HepG2 (cell line): ENCODE results near the gene RTL5. TPM values are rescaled to one million over a fixed set of nuclear protein-coding genes. Genes with fewer than 3 reads are reported as not detected.

ENCODE experiments used
- ATAC-seq: fragments of 200-7000 bp; cut with Tn5 transposase; 3 replicates; pipeline ENCODE4 v1.9.1; 2020; ENCODE audit warnings: mild to moderate bottlenecking, moderate library complexity
- BruUV-seq: library from RNA; stranded (reverse); fragments of 400-500 nt; replicated peaks from 2 replicates; lab custom pipeline; 2021; lab: Mats Ljungman, UMichigan
- CTCF ChIA-PET: fragments of 300-600 bp; formaldehyde crosslinking; extraction: SDS; loops from one replicate; lab custom pipeline; 2021; ENCODE audit warnings: low total read pairs, inconsistent platforms, low intra/inter-chr PET ratio; lab: Yijun Ruan, JAX
- POLR2A ChIA-PET: fragments of 350-600 bp; sonication (Branson Sonifier 250); formaldehyde crosslinking; loops from one replicate; lab custom pipeline; 2020; ENCODE audit warnings: antibody characterized with exemption, inconsistent platforms; lab: Yijun Ruan, JAX
- DNase-seq: peaks from one replicate; pipeline ENCODE4 v3.0.0-alpha.2; 2015; ENCODE audit warnings: low spot score
- FAIRE-seq: peaks from 3 replicates; lab custom pipeline; 2011; peaks lifted over from hg19 to GRCh38; lab: Jason Lieb, UNC
- H2AFZ ChIP-seq: one replicate; pipeline ENCODE4 v1.6.1; 2011; ENCODE audit warnings: low read length, inconsistent platforms
- H3K27ac ChIP-seq: fragments of 300-600 bp; 3 replicates; pipeline ENCODE4 v1.8.0; 2011; ENCODE audit warnings: mixed run types, mild to moderate bottlenecking, mixed read lengths, low read length, inconsistent platforms; ENCODE audit not compliant: insufficient read depth; ENCODE audit errors: extremely low read length
- H3K27me3 ChIP-seq, 2 experiments: fragments of 200-600 bp in 1 of 2; 2 replicates in 1 of 2; 3 replicates in 1 of 2; pipeline versions ENCODE4 v1.6.0 to v1.8.0; 2011; ENCODE audit warnings: low read length in 2 of 2, mild to moderate bottlenecking in 2 of 2, moderate library complexity in 2 of 2, inconsistent platforms in 1 of 2; ENCODE audit not compliant: insufficient read depth in 2 of 2, control insufficient read depth in 1 of 2
- H3K36me3 ChIP-seq, 2 experiments: fragments of 200-600 bp in 1 of 2; replicated peaks in 1 of 2; 2 replicates in 1 of 2; 3 replicates in 1 of 2; pipeline versions ENCODE4 v1.5.1 to v1.8.0; 2011; ENCODE audit warnings: low read length in 2 of 2, inconsistent platforms in 1 of 2; ENCODE audit not compliant: insufficient read depth in 2 of 2, control insufficient read depth in 1 of 2
- H3K4me1 ChIP-seq: 2 replicates; pipeline ENCODE4 v1.5.1; 2012; ENCODE audit warnings: low read length, inconsistent platforms; ENCODE audit not compliant: insufficient read depth
- H3K4me2 ChIP-seq: 2 replicates; pipeline ENCODE4 v1.6.0; 2011; ENCODE audit warnings: low read depth, low read length, inconsistent platforms
- H3K4me3 ChIP-seq, 3 experiments: fragments of 200-600 bp in 1 of 3; sonication (generic), shearing (Covaris generic) in 1 of 3; replicated peaks in 1 of 3; 2 replicates each; pipeline ENCODE4 v1.5.1; 2011 to 2016; ENCODE audit warnings: low read length in 3 of 3, inconsistent platforms in 2 of 3, low read depth in 2 of 3, mild to moderate bottlenecking in 2 of 3, control low read depth in 1 of 3, mixed read lengths in 1 of 3; ENCODE audit not compliant: insufficient read depth in 1 of 3
- H3K79me2 ChIP-seq: one replicate; pipeline ENCODE4 v1.6.1; 2011; ENCODE audit warnings: low read length, inconsistent platforms; ENCODE audit not compliant: insufficient read depth
- H3K9ac ChIP-seq: 2 replicates; pipeline ENCODE4 v1.6.0; 2011; ENCODE audit warnings: mild to moderate bottlenecking, low read depth, low read length, inconsistent platforms; ENCODE audit not compliant: insufficient read depth
- H3K9me3 ChIP-seq: 2 replicates; pipeline ENCODE4 v1.5.1; 2012; ENCODE audit warnings: mild to moderate bottlenecking, low read length
- H4K20me1 ChIP-seq: 2 replicates; pipeline ENCODE4 v1.6.0; 2011; ENCODE audit warnings: inconsistent platforms, mild to moderate bottlenecking, low read length, moderate library complexity; ENCODE audit not compliant: insufficient read depth
- CBX2 ChIP-seq, 2 experiments: fragments of 200-600 bp in 1 of 2; sonication (generic); formaldehyde crosslinking in 1 of 2; IDR thresholded peaks; 2 replicates each; pipeline versions ENCODE4 v1.7.0 to v1.8.1; 2018 to 2022; ENCODE audit warnings: low read depth in 2 of 2, low read length in 1 of 2, mild to moderate bottlenecking in 1 of 2, missing genetic modification reagents in 1 of 2
- GATAD2A ChIP-seq: IDR thresholded peaks from 2 replicates; pipeline ENCODE4 v1.6.1; 2016
- GTF2F1 ChIP-seq: fragments of 150-350 bp; IDR thresholded peaks from 2 replicates; pipeline ENCODE4 v1.6.1; 2014; ENCODE audit warnings: low read length
- HNRNPK ChIP-seq: fragments of 200-400 bp; formaldehyde crosslinking; IDR thresholded peaks from 2 replicates; pipeline ENCODE4 v1.6.1; 2018; ENCODE audit warnings: low read length, low read depth, moderate library complexity, mild to moderate bottlenecking; ENCODE audit not compliant: poor library complexity, severe bottlenecking
- TEAD3 ChIP-seq: optimal IDR thresholded peaks from 2 replicates; pipeline ENCODE3; 2016; ENCODE audit warnings: borderline replicate concordance
- ZNF441 ChIP-seq: sonication (generic); formaldehyde crosslinking; IDR thresholded peaks from 2 replicates; pipeline ENCODE4 v1.7.0; 2021; ENCODE audit warnings: missing genetic modification reagents, borderline replicate concordance
- WGBS: methylation state at CpG from one replicate; pipeline ENCODE4 v1.1.6; 2017; ENCODE audit warnings: low lambda C conversion rate; 5-methylcytosine and 5-hydroxymethylcytosine counted together
- in situ Hi-C: cut with HindIII; loops from 2 replicates; pipeline ENCODE4 v1.10.0; 2017; ENCODE audit warnings: low pct_unique_long_range_greater_than_20kb; ENCODE audit not compliant: extremely low pct_ligation_motif_present
- intact Hi-C: fragments of 100-400 bp; cut with micrococcal nuclease; formaldehyde crosslinking; loops from one replicate; pipeline ENCODE4 v1.10.0; 2022; ENCODE audit not compliant: unreplicated experiment
- polyA plus RNA-seq, 8 experiments: library from polyadenylated mRNA; depleted of rRNA in 3 of 8; stranded (reverse) in 7 of 8; unstranded in 1 of 8; fragments of >200 nt; fragmentation: Illumina TruSeq in 4 of 8; extraction: Trizol in 4 of 8; gene quantifications; 2 replicates each; pipeline versions ENCODE4 v1.2.1 to v1.2.3, GENCODE V29; 2011 to 2016; ENCODE audit warnings: low read depth in 4 of 8, missing spikeins in 1 of 8, mixed read lengths in 1 of 8; ENCODE audit not compliant: insufficient read depth in 1 of 8
- total RNA-seq, 5 experiments: library from RNA; depleted of rRNA; stranded (reverse); fragments of >200 nt; fragmentation: Illumina TruSeq; extraction: Trizol; gene quantifications; 2 replicates each; pipeline ENCODE4 v1.2.3, GENCODE V29; 2016; ENCODE audit warnings: low read depth in 1 of 5
- TF ChIP-seq, protein P1 (sequence below): sonication (generic); formaldehyde crosslinking; conservative IDR thresholded peaks from 2 replicates; pipeline ENCODE4 v1.4.0; 2020; ENCODE audit warnings: missing genetic modification reagents
- TF ChIP-seq, protein P2 (sequence below): sonication (generic); formaldehyde crosslinking; IDR thresholded peaks from 2 replicates; pipeline ENCODE4 v1.4.0; 2020; ENCODE audit warnings: missing genetic modification reagents
- TF ChIP-seq, protein P3 (sequence below): sonication (generic); formaldehyde crosslinking; IDR thresholded peaks from 2 replicates; pipeline ENCODE4 v1.4.0; 2020; ENCODE audit warnings: missing genetic modification reagents
- TF ChIP-seq, protein P4 (sequence below): IDR thresholded peaks from 2 replicates; pipeline ENCODE4 v1.6.1; 2012; ENCODE audit warnings: low read length, improper control_type of control experiment

RTL5 gene
- total and polyA plus RNA-seq, 2 of the 13 experiments (the other 11 are each of a cell fraction or from before 2014, with no cell fraction given): not detected

DNA sequence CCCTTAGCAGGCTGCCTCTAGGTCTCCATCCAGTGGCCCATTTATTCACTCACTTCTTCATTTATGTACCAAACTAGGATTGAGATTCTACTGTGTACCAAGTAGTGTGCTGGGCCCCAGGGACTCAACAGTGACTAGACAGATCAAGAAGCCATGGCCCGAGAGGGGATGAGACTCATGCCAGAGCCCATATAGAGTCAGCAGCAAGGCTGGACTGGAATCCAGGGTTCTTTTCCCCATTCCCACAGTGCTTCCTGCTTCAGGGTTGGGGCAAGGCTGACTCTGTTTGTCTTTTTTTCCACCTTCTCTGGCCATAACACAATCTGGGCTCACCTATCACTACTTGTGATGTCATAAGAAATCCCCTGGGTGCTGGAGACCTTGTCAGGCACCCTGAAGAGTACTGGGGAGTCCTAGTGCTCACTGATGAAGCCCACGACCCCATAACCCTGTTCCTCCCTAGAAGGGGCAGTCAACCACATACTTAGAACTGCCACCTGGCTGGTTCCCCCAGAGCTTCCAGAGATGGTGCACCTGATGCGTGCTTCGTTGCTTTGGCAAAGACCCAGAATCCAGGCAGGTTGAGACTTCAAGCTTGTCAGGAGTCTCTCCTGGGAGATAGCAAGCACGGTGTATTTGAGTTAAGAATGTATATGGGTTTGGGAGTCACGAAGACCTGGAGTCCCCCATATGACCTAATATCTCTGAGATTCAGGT lies 6.2 kb downstream of the RTL5 start:
- Histone ChIP-seq H3K4me2 (no peak overlapping the region), H3K27me3 (no peaks in the 10 kb centered on the region), H3K4me3 (no peak overlapping the region), H3K9ac (no peak overlapping the region), H3K27ac (no peak overlapping the region), H3K79me2 (no peaks in the 10 kb centered on the region), H3K4me1 (no peaks in the 10 kb centered on the region), H3K36me3 (no peaks in the 10 kb centered on the region), H4K20me1 (no peaks in the 10 kb centered on the region), H3K9me3 (no peaks in the 10 kb centered on the region), H2AFZ (no peak overlapping the region)
- intact Hi-C loops (loop anchor here (1.0 to 5.0 kb wide), 2 partner anchors 108 to 126 kb away; no protein-coding TSS in a partner anchor), in situ Hi-C loops (loop anchor here (10.0 kb wide), 1 partner anchor 131 kb away; no protein-coding TSS in a partner anchor)
- WGBS: no CpG with 5 or more reads among the region's 6 CpGs
- no TSS peak for BruUV-seq
- ChIA-PET CTCF (no interaction called here), POLR2A (no interaction called here)
- DNase-seq: no peak
- ATAC-seq: no peak
- FAIRE-seq: no peak
- TF ChIP-seq, protein P1, sequence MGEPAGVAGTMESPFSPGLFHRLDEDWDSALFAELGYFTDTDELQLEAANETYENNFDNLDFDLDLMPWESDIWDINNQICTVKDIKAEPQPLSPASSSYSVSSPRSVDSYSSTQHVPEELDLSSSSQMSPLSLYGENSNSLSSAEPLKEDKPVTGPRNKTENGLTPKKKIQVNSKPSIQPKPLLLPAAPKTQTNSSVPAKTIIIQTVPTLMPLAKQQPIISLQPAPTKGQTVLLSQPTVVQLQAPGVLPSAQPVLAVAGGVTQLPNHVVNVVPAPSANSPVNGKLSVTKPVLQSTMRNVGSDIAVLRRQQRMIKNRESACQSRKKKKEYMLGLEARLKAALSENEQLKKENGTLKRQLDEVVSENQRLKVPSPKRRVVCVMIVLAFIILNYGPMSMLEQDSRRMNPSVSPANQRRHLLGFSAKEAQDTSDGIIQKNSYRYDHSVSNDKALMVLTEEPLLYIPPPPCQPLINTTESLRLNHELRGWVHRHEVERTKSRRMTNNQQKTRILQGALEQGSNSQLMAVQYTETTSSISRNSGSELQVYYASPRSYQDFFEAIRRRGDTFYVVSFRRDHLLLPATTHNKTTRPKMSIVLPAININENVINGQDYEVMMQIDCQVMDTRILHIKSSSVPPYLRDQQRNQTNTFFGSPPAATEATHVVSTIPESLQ (CRISPR knock-in tag): no peak
- TF ChIP-seq TEAD3 (no peak), HNRNPK (no peak), CBX2 (IDR thresholded peaks at IDR 0.05; ENCODE audit: low read depth, low read length) (no peak), CBX2 (CRISPR knock-in tag; IDR thresholded peaks at IDR 0.05; ENCODE audit: low read depth) (no peak), GTF2F1 (no peak), ZNF441 (CRISPR knock-in tag) (no peak), GATAD2A (no peak)
- TF ChIP-seq, protein P2, sequence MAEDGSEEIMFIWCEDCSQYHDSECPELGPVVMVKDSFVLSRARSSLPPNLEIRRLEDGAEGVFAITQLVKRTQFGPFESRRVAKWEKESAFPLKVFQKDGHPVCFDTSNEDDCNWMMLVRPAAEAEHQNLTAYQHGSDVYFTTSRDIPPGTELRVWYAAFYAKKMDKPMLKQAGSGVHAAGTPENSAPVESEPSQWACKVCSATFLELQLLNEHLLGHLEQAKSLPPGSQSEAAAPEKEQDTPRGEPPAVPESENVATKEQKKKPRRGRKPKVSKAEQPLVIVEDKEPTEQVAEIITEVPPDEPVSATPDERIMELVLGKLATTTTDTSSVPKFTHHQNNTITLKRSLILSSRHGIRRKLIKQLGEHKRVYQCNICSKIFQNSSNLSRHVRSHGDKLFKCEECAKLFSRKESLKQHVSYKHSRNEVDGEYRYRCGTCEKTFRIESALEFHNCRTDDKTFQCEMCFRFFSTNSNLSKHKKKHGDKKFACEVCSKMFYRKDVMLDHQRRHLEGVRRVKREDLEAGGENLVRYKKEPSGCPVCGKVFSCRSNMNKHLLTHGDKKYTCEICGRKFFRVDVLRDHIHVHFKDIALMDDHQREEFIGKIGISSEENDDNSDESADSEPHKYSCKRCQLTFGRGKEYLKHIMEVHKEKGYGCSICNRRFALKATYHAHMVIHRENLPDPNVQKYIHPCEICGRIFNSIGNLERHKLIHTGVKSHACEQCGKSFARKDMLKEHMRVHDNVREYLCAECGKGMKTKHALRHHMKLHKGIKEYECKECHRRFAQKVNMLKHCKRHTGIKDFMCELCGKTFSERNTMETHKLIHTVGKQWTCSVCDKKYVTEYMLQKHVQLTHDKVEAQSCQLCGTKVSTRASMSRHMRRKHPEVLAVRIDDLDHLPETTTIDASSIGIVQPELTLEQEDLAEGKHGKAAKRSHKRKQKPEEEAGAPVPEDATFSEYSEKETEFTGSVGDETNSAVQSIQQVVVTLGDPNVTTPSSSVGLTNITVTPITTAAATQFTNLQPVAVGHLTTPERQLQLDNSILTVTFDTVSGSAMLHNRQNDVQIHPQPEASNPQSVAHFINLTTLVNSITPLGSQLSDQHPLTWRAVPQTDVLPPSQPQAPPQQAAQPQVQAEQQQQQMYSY (CRISPR knock-in tag): no peak
- TF ChIP-seq, protein P3, sequence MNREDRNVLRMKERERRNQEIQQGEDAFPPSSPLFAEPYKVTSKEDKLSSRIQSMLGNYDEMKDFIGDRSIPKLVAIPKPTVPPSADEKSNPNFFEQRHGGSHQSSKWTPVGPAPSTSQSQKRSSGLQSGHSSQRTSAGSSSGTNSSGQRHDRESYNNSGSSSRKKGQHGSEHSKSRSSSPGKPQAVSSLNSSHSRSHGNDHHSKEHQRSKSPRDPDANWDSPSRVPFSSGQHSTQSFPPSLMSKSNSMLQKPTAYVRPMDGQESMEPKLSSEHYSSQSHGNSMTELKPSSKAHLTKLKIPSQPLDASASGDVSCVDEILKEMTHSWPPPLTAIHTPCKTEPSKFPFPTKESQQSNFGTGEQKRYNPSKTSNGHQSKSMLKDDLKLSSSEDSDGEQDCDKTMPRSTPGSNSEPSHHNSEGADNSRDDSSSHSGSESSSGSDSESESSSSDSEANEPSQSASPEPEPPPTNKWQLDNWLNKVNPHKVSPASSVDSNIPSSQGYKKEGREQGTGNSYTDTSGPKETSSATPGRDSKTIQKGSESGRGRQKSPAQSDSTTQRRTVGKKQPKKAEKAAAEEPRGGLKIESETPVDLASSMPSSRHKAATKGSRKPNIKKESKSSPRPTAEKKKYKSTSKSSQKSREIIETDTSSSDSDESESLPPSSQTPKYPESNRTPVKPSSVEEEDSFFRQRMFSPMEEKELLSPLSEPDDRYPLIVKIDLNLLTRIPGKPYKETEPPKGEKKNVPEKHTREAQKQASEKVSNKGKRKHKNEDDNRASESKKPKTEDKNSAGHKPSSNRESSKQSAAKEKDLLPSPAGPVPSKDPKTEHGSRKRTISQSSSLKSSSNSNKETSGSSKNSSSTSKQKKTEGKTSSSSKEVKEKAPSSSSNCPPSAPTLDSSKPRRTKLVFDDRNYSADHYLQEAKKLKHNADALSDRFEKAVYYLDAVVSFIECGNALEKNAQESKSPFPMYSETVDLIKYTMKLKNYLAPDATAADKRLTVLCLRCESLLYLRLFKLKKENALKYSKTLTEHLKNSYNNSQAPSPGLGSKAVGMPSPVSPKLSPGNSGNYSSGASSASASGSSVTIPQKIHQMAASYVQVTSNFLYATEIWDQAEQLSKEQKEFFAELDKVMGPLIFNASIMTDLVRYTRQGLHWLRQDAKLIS: no peak
- TF ChIP-seq, protein P4, sequence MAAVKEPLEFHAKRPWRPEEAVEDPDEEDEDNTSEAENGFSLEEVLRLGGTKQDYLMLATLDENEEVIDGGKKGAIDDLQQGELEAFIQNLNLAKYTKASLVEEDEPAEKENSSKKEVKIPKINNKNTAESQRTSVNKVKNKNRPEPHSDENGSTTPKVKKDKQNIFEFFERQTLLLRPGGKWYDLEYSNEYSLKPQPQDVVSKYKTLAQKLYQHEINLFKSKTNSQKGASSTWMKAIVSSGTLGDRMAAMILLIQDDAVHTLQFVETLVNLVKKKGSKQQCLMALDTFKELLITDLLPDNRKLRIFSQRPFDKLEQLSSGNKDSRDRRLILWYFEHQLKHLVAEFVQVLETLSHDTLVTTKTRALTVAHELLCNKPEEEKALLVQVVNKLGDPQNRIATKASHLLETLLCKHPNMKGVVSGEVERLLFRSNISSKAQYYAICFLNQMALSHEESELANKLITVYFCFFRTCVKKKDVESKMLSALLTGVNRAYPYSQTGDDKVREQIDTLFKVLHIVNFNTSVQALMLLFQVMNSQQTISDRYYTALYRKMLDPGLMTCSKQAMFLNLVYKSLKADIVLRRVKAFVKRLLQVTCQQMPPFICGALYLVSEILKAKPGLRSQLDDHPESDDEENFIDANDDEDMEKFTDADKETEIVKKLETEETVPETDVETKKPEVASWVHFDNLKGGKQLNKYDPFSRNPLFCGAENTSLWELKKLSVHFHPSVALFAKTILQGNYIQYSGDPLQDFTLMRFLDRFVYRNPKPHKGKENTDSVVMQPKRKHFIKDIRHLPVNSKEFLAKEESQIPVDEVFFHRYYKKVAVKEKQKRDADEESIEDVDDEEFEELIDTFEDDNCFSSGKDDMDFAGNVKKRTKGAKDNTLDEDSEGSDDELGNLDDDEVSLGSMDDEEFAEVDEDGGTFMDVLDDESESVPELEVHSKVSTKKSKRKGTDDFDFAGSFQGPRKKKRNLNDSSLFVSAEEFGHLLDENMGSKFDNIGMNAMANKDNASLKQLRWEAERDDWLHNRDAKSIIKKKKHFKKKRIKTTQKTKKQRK: no peak
